Upper lobe of left lung (tissue), 4 donors: ENCODE results near the gene FOXO3.

ENCODE experiments used
- EP300 ChIP-seq, 4 donors: sonication (generic); formaldehyde crosslinking; IDR thresholded peaks; one replicate each; pipeline ENCODE4 v1.5.1; 2017; ENCODE audit warnings: antibody characterized with exemption in 4 of 4, control low read depth in 2 of 4
- POLR2A ChIP-seq, 4 donors: fragments of 450-650 bp; IDR thresholded peaks; one replicate each; pipeline ENCODE4 v1.5.1; 2016 to 2017; ENCODE audit warnings: antibody characterized with exemption in 4 of 4, mild to moderate bottlenecking in 2 of 4
- POLR2AphosphoS5 ChIP-seq, 2 donors: sonication (generic); formaldehyde crosslinking; IDR thresholded peaks; one replicate each; pipeline ENCODE4 v1.5.1; 2017; ENCODE audit warnings: antibody characterized with exemption in 2 of 2
- TF ChIP-seq, protein P1 (sequence below), 6 experiments: fragments of 450-650 bp in 4 of 6; fragments of 200-600 bp in 2 of 6; sonication (generic) in 2 of 6; IDR thresholded peaks; one replicate each; pipeline ENCODE4 v1.5.1; 2016 to 2019; ENCODE audit warnings: antibody characterized with exemption in 6 of 6

DNA sequence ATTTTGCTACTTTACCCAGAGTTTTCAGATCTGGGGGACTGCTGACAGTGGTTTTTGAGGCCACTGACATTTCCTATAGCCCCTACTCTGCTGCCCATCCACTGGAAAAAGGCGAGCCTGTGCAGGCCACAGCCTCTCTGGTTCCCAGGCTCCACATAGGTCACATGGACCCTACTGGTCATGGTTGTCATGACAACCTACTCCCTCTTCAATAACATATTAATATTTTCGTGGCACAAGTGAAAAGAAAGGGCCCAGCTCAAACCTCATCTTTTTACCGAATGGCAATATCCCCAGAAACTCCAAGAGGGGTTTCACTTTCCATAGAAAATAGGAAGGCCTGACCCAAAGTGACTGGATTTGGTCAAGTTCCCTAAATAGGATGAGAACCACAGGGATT lies 11.0 kb upstream of the FOXO3 start:
- TF ChIP-seq, protein P1, sequence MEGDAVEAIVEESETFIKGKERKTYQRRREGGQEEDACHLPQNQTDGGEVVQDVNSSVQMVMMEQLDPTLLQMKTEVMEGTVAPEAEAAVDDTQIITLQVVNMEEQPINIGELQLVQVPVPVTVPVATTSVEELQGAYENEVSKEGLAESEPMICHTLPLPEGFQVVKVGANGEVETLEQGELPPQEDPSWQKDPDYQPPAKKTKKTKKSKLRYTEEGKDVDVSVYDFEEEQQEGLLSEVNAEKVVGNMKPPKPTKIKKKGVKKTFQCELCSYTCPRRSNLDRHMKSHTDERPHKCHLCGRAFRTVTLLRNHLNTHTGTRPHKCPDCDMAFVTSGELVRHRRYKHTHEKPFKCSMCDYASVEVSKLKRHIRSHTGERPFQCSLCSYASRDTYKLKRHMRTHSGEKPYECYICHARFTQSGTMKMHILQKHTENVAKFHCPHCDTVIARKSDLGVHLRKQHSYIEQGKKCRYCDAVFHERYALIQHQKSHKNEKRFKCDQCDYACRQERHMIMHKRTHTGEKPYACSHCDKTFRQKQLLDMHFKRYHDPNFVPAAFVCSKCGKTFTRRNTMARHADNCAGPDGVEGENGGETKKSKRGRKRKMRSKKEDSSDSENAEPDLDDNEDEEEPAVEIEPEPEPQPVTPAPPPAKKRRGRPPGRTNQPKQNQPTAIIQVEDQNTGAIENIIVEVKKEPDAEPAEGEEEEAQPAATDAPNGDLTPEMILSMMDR (IDR thresholded peaks at IDR 0.05), result no peak
- TF ChIP-seq POLR2A (IDR thresholded peaks at IDR 0.05) (no peak), EP300 (IDR thresholded peaks at IDR 0.05) (no peak), POLR2AphosphoS5 (IDR thresholded peaks at IDR 0.05) (no peak)
